H9 (cell line): Measurements from ENCODE around the gene JCHAIN. TPM values are rescaled to one million over a fixed set of nuclear protein-coding genes. Genes with fewer than 3 reads are reported as not detected.

Experiments used
- DNase-seq: peaks from one replicate; pipeline ENCODE4 v3.0.0-alpha.2; 2017
- H2AFZ ChIP-seq: one replicate; pipeline ENCODE4 v1.6.1; 2013; ENCODE audit warnings: mild to moderate bottlenecking, low read length, control low read depth, moderate library complexity
- H2AK5ac ChIP-seq: 2 replicates; pipeline ENCODE4 v1.6.1; 2013; ENCODE audit warnings: low read length, control low read depth, mixed read lengths; ENCODE audit not compliant: insufficient read length
- H2BK120ac ChIP-seq: one replicate; pipeline ENCODE4 v1.6.1; 2013; ENCODE audit warnings: low read depth, mild to moderate bottlenecking, low read length, control low read depth, inconsistent platforms; ENCODE audit not compliant: poor library complexity, severe bottlenecking
- H2BK12ac ChIP-seq: 2 replicates; pipeline ENCODE4 v1.6.1; 2013; ENCODE audit warnings: low read length, control low read depth, mixed read lengths, low read depth; ENCODE audit not compliant: insufficient read length
- H2BK15ac ChIP-seq: 2 replicates; pipeline ENCODE4 v1.6.1; 2013; ENCODE audit warnings: low read depth, low read length, control low read depth
- H2BK20ac ChIP-seq: one replicate; pipeline ENCODE4 v1.6.1; 2013; ENCODE audit warnings: low read depth, mild to moderate bottlenecking, low read length, control low read depth, inconsistent platforms; ENCODE audit not compliant: poor library complexity, severe bottlenecking
- H2BK5ac ChIP-seq: 2 replicates; pipeline ENCODE4 v1.6.1; 2013; ENCODE audit warnings: low read length, control low read depth, mixed read lengths; ENCODE audit not compliant: insufficient read length
- H3K14ac ChIP-seq: 2 replicates; pipeline ENCODE4 v1.6.1; 2013; ENCODE audit warnings: low read length, control low read depth; ENCODE audit not compliant: insufficient read depth
- H3K18ac ChIP-seq: 2 replicates; pipeline ENCODE4 v1.6.1; 2013; ENCODE audit warnings: low read depth, mild to moderate bottlenecking, mixed read lengths, low read length, control low read depth; ENCODE audit not compliant: insufficient read length
- H3K23ac ChIP-seq: 2 replicates; pipeline ENCODE4 v1.6.1; 2013; ENCODE audit warnings: low read length, control low read depth, mixed read lengths, low read depth; ENCODE audit not compliant: insufficient read length
- H3K23me2 ChIP-seq: 2 replicates; pipeline ENCODE4 v1.6.1; 2013; ENCODE audit warnings: low read depth, mild to moderate bottlenecking, mixed read lengths, low read length, control low read depth; ENCODE audit not compliant: insufficient read length, poor library complexity, severe bottlenecking
- H3K27ac ChIP-seq: 2 replicates; pipeline ENCODE4 v1.5.1; 2013; ENCODE audit warnings: low read length, control low read depth, mixed read lengths, low read depth; ENCODE audit not compliant: insufficient read length
- H3K27me3 ChIP-seq: 2 replicates; pipeline ENCODE4 v1.6.1; 2013; ENCODE audit warnings: low read length, control low read depth, inconsistent platforms; ENCODE audit not compliant: insufficient read depth
- H3K4ac ChIP-seq: 2 replicates; pipeline ENCODE4 v1.6.1; 2013; ENCODE audit warnings: low read depth, mild to moderate bottlenecking, control low read depth, inconsistent platforms, low read length, moderate library complexity
- H3K4me1 ChIP-seq: 2 replicates; pipeline ENCODE4 v1.6.1; 2013; ENCODE audit warnings: low read length, control low read depth, inconsistent platforms; ENCODE audit not compliant: insufficient read depth
- H3K4me2 ChIP-seq: 2 replicates; pipeline ENCODE4 v1.6.1; 2013; ENCODE audit warnings: low read length, control low read depth, mixed read lengths; ENCODE audit not compliant: insufficient read length, insufficient read depth
- H3K56ac ChIP-seq: 2 replicates; pipeline ENCODE4 v1.6.1; 2013; ENCODE audit warnings: low read depth, mild to moderate bottlenecking, mixed read lengths, low read length, control low read depth; ENCODE audit not compliant: insufficient read length
- H3K79me1 ChIP-seq: 2 replicates; pipeline ENCODE4 v1.6.1; 2013; ENCODE audit warnings: low read depth, mild to moderate bottlenecking, moderate library complexity, low read length, control low read depth, inconsistent platforms; ENCODE audit not compliant: insufficient read depth, poor library complexity, severe bottlenecking
- H3K79me2 ChIP-seq: 2 replicates; pipeline ENCODE4 v1.6.1; 2013; ENCODE audit warnings: low read length, control low read depth, inconsistent platforms; ENCODE audit not compliant: insufficient read depth
- H3K9ac ChIP-seq: 2 replicates; pipeline ENCODE4 v1.6.1; 2013; ENCODE audit warnings: low read length, control low read depth, mixed read lengths; ENCODE audit not compliant: insufficient read length; ENCODE audit errors: extremely low read depth
- H3K9me3 ChIP-seq: one replicate; pipeline ENCODE4 v1.6.1; 2013; ENCODE audit warnings: low read depth, low read length, inconsistent platforms; ENCODE audit not compliant: control insufficient read depth
- H3T11ph ChIP-seq: one replicate; pipeline ENCODE4 v1.6.1; 2013; ENCODE audit warnings: mild to moderate bottlenecking, low read length, control low read depth, inconsistent platforms
- H4K20me1 ChIP-seq: one replicate; pipeline ENCODE4 v1.6.1; 2013; ENCODE audit not compliant: control insufficient read depth, insufficient read length, insufficient read depth
- H4K5ac ChIP-seq: 2 replicates; pipeline ENCODE4 v1.6.1; 2013; ENCODE audit warnings: low read depth, mild to moderate bottlenecking, mixed read lengths, low read length, control low read depth; ENCODE audit not compliant: insufficient read length
- H4K8ac ChIP-seq: replicated peaks from 2 replicates; pipeline ENCODE4 v1.6.1; 2013; ENCODE audit warnings: low read length, control low read depth, mixed read lengths, low read depth; ENCODE audit not compliant: insufficient read length
- H4K91ac ChIP-seq: 2 replicates; pipeline ENCODE4 v1.6.1; 2013; ENCODE audit warnings: low read depth, mild to moderate bottlenecking, moderate library complexity, mixed read lengths, low read length, control low read depth; ENCODE audit not compliant: insufficient read length
- H3K27ac Mint-ChIP-seq, 3 experiments: 2 replicates in 2 of 3; 3 replicates in 1 of 3; pipeline ENCODE4 v1.8.0; 2020 to 2021; ENCODE audit warnings: mixed read lengths in 3 of 3, mild to moderate bottlenecking in 1 of 3, moderate library complexity in 1 of 3
- H3K27me3 Mint-ChIP-seq: 2 replicates; pipeline ENCODE4 v1.8.0; 2021; ENCODE audit warnings: low read depth, mild to moderate bottlenecking, moderate library complexity, mixed read lengths
- H3K36me3 Mint-ChIP-seq, 3 experiments: 2 replicates in 2 of 3; 3 replicates in 1 of 3; pipeline ENCODE4 v1.8.0; 2020 to 2021; ENCODE audit warnings: low read depth in 3 of 3, mixed read lengths in 3 of 3; ENCODE audit not compliant: insufficient read depth in 1 of 3
- H3K4me1 Mint-ChIP-seq, 2 experiments: 2 replicates each; pipeline ENCODE4 v1.8.0; 2020; ENCODE audit warnings: mixed read lengths in 2 of 2
- H3K4me3 Mint-ChIP-seq, 2 experiments: 2 replicates in 1 of 2; 3 replicates in 1 of 2; pipeline ENCODE4 v1.8.0; 2020 to 2021; ENCODE audit warnings: mild to moderate bottlenecking in 2 of 2, mixed read lengths in 2 of 2, moderate library complexity in 1 of 2
- H3K9me3 Mint-ChIP-seq, 2 experiments: 2 replicates in 1 of 2; 3 replicates in 1 of 2; pipeline ENCODE4 v1.8.0; 2020; ENCODE audit warnings: mild to moderate bottlenecking in 2 of 2, mixed read lengths in 2 of 2, moderate library complexity in 1 of 2
- WGBS: extraction: QIAGEN DNeasy Blood & Tissue Kit; methylation state at CpG from one replicate; pipeline ENCODE4 v1.1.7; 2013; ENCODE audit warnings: missing lambda C conversion rate, low lambda C conversion rate, mixed read lengths; ENCODE audit not compliant: insufficient read length; ENCODE audit errors: extremely low coverage; 5-methylcytosine and 5-hydroxymethylcytosine counted together
- total RNA-seq: library from RNA; stranded (reverse); gene quantifications from 2 replicates; pipeline ENCODE4 v1.2.1, GENCODE V29; 2021
- TF ChIP-seq, protein P1 (sequence below): fragments of 200-600 bp; sonication (generic); conservative IDR thresholded peaks from 3 replicates; pipeline ENCODE4 v1.8.0; 2021; ENCODE audit warnings: antibody characterized with exemption, mild to moderate bottlenecking

Gene JCHAIN
- total RNA-seq, 1 experiment from 2014 or later = not detected

DNA sequence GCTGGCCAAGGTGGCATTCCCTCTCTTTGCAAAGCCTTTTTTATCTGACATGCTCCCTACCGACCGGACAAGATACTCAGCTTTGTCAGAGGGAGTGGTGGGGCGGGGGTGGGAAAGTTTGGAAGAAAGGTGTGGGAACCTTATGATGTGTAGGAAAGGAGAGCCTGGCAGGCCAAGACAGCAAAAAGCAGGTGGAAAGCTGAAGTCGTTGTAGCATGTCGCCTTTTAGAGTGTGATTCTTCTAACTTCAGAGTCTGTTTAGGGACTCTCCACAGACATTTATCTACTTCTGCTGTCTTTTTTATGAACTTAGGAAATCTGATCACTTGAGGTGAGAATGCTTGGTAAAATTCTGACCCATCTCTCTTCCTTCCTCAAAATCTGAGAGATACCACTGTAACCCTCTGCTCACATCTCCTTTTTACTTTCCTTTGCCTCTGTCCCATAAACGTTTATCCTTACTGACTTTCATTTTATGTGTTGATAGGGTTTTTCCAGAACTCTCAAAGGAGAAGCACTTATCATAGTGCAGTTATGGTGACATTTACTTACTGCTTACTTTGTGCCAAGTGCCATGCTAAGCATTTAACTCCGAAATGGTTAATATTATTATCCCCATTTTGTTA is 47.3 kb upstream of the JCHAIN start:
- Histone ChIP-seq H3K27me3 (no peaks in the 10 kb centered on the region), H3K9me3 (no peaks in the 10 kb centered on the region), H3K27ac (no peak overlapping the region), H3K4me1 (no peaks in the 10 kb centered on the region; the same call in 1 of the 2 replicates), H3K79me2 (no peaks in the 10 kb centered on the region; the same call in 1 of the 2 replicates), H2AFZ (no peak overlapping the region), H2BK120ac (no peak overlapping the region), H2BK5ac (no peak overlapping the region), H3K14ac (no peak overlapping the region), H3K4ac (no peak overlapping the region), H2BK12ac (no peak overlapping the region), H4K20me1 (no peaks in the 10 kb centered on the region), H4K5ac (no peak overlapping the region), H3K18ac (no peak overlapping the region), H3K23me2 (no peaks in the 10 kb centered on the region), H3K4me2 (no peak overlapping the region), H4K8ac (no peak overlapping the region), H3T11ph (no peak overlapping the region), H3K9ac (no peak overlapping the region), H3K79me1 (no peaks in the 10 kb centered on the region), H4K91ac (no peak overlapping the region), H2BK20ac (no peak overlapping the region), H2AK5ac (no peak overlapping the region), H3K56ac (no peak overlapping the region), H3K23ac (no peak overlapping the region), H2BK15ac (no peak overlapping the region)
- Mint-ChIP-seq H3K27ac (no peak overlapping the region; a peak in 1 of 7 replicates), H3K4me3 (no peak overlapping the region), H3K36me3 (no peaks in the 10 kb centered on the region; a peak in 1 of 7 replicates), H3K4me1 (peaks cover 34 to 42% of the 10 kb centered on the region in 2 experiments), H3K9me3 (no peaks in the 10 kb centered on the region), H3K27me3 (no peaks in the 10 kb centered on the region)
- TF ChIP-seq, protein P1, sequence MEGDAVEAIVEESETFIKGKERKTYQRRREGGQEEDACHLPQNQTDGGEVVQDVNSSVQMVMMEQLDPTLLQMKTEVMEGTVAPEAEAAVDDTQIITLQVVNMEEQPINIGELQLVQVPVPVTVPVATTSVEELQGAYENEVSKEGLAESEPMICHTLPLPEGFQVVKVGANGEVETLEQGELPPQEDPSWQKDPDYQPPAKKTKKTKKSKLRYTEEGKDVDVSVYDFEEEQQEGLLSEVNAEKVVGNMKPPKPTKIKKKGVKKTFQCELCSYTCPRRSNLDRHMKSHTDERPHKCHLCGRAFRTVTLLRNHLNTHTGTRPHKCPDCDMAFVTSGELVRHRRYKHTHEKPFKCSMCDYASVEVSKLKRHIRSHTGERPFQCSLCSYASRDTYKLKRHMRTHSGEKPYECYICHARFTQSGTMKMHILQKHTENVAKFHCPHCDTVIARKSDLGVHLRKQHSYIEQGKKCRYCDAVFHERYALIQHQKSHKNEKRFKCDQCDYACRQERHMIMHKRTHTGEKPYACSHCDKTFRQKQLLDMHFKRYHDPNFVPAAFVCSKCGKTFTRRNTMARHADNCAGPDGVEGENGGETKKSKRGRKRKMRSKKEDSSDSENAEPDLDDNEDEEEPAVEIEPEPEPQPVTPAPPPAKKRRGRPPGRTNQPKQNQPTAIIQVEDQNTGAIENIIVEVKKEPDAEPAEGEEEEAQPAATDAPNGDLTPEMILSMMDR = no peak
- no CpG with 5 or more reads among the region's 7 CpGs for WGBS
- DNase-seq = no peak
